ENCODE measurements around the gene ERCC6. TPM values are rescaled to one million over a fixed set of nuclear protein-coding genes. Genes with fewer than 3 reads are reported as not detected.

Gene ERCC6
- total RNA-seq, 1 experiment from 2014 or later = 36.7 TPM

DNA sequence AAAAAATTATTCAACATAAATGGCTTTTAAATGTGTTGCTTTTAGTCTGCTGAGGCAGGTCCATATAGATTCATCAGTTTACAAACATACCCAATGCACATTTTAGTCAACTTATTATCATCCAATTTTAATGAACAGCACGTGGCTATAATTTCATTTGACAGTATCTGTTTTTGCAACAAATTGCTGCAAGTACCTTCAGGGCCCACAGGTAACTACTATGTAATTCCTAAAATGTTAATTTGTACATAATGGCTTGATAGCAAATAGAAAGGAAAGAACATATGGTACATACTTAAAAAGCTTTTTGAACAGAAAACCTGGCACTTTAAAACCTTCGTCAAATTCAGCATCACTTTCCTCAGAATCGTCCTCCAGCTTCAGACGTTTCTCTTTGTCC, 33.3 kb downstream of the ERCC6 start:
- H3K9me3 ChIP-seq (ENCODE audit: low read length) = no peaks in the 10 kb centered on the region
- no peaks in the 10 kb centered on the region for H4K20me1 ChIP-seq (ENCODE audit: low read length)
- intact Hi-C loops (cut with micrococcal nuclease) = no loop called here
- POLR2A ChIA-PET (ENCODE audit: unreplicated experiment) = interaction anchor here (0.5 to 0.7 kb wide), 2 partner anchors 10 to 74 kb away, joined by 3 to 7 read pairs; no protein-coding TSS in a partner anchor
- no TSS peak for BruUV-seq (replicated peaks)
- no peaks in the 10 kb centered on the region for H3K79me2 ChIP-seq (ENCODE audit: low read length)
- H3K9me2 ChIP-seq (replicated peaks; ENCODE audit: low read length) = no peaks in the 10 kb centered on the region
- no peak overlapping the region for H3K4me2 ChIP-seq (ENCODE audit: low read length)
- DNase-seq = no peak
- no peak overlapping the region for H2AFZ ChIP-seq (ENCODE audit: low read length)
- peaks cover 18% of the 10 kb centered on the region for H3K36me3 ChIP-seq (ENCODE audit: low read depth, low read length)
- H3F3A ChIP-seq (ENCODE audit: low read length, unreplicated experiment) = no peaks in the 10 kb centered on the region
- H3K9ac ChIP-seq (ENCODE audit: low read length) = no peak overlapping the region
- no peak overlapping the region for H3K27ac ChIP-seq (ENCODE audit: low read length)
- no peaks in the 10 kb centered on the region for H3K27me3 ChIP-seq (ENCODE audit: low read length)
- CTCF ChIA-PET = no interaction called here
- H3K4me3 ChIP-seq (ENCODE audit: low read length) = no peak overlapping the region
- no peak for ATAC-seq
- 0 out of 2 replicates have a peak, but pooled peaks cover 6% of the 10 kb centered on the region for H3K4me1 ChIP-seq (ENCODE audit: insufficient read depth, low read length)
- TF ChIP-seq EZH2 (IDR thresholded peaks at IDR 0.05; ENCODE audit: low read length, unreplicated experiment) (no peak), EZH2phosphoT487 (IDR thresholded peaks at IDR 0.05; ENCODE audit: borderline replicate concordance, low read length) (no peak), CTCF (conservative IDR thresholded peaks at IDR 0.05; ENCODE audit: low read depth, low read length) (no peak)

- POLR2A ChIA-PET (ENCODE audit: unreplicated experiment) = interaction anchor here (0.5 kb wide), 1 partner anchor 9 kb away, joined by 7 read pairs; no protein-coding TSS in a partner anchor
- CTCF ChIA-PET = no interaction called here
- H3K27ac ChIP-seq (ENCODE audit: low read length) = no peak overlapping the region
Observed at GRCh38 chr10:49505076-49505475, 33.8 kb downstream of the ERCC6 start.

More at GRCh38 chr10:49505076-49505475, 33.8 kb downstream of the ERCC6 start:
- H3K9ac ChIP-seq (ENCODE audit: low read length) = no peak overlapping the region
- no peaks in the 10 kb centered on the region for H3K9me3 ChIP-seq (ENCODE audit: low read length)
- H3K27me3 ChIP-seq (ENCODE audit: low read length) = no peaks in the 10 kb centered on the region
- no peak overlapping the region for H2AFZ ChIP-seq (ENCODE audit: low read length)
- H3K4me2 ChIP-seq (ENCODE audit: low read length) = no peak overlapping the region
- BruUV-seq (replicated peaks) = no TSS peak
- H3K79me2 ChIP-seq (ENCODE audit: low read length) = no peaks in the 10 kb centered on the region
- ATAC-seq = peak; percentile 34
- H3K4me3 ChIP-seq (ENCODE audit: low read length) = no peak overlapping the region
- H4K20me1 ChIP-seq (ENCODE audit: low read length) = no peaks in the 10 kb centered on the region
- DNase-seq = no peak
- TF ChIP-seq EZH2 (IDR thresholded peaks at IDR 0.05; ENCODE audit: low read length, unreplicated experiment) (no peak), CTCF (conservative IDR thresholded peaks at IDR 0.05; ENCODE audit: low read depth, low read length) (no peak), EZH2phosphoT487 (IDR thresholded peaks at IDR 0.05; ENCODE audit: borderline replicate concordance, low read length) (no peak)
- 0 out of 2 replicates have a peak, but pooled peaks cover 6% of the 10 kb centered on the region for H3K4me1 ChIP-seq (ENCODE audit: insufficient read depth, low read length)
- no peaks in the 10 kb centered on the region for H3F3A ChIP-seq (ENCODE audit: low read length, unreplicated experiment)
- H3K9me2 ChIP-seq (replicated peaks; ENCODE audit: low read length) = no peaks in the 10 kb centered on the region
- peaks cover 23% of the 10 kb centered on the region for H3K36me3 ChIP-seq (ENCODE audit: low read depth, low read length)
- intact Hi-C loops (cut with micrococcal nuclease) = no loop called here

Data from PC-3 (cell line).